Choroid plexus epithelial cell (primary cell): ENCODE measurements around the gene TPRA1.
"Not testable (repeated sequence)": the region's sequence is repeated elsewhere in the genome, so short reads cannot be mapped to it uniquely, and the experiment has no call there.

ENCODE experiments used
- DNase-seq: peaks from one replicate; pipeline ENCODE4 v3.0.0-alpha.2; 2010; ENCODE audit warnings: low read depth
- H3K4me3 ChIP-seq: 2 replicates; pipeline ENCODE4 v1.5.1; 2011; ENCODE audit warnings: low read depth, mild to moderate bottlenecking, control low read depth, low read length, moderate library complexity
- TF ChIP-seq, protein P1 (sequence below): conservative IDR thresholded peaks from 2 replicates; pipeline ENCODE4 v1.5.1; 2011; ENCODE audit warnings: low read depth, mild to moderate bottlenecking, control low read depth, inconsistent platforms, low read length, moderate library complexity

Gene TPRA1

DNA sequence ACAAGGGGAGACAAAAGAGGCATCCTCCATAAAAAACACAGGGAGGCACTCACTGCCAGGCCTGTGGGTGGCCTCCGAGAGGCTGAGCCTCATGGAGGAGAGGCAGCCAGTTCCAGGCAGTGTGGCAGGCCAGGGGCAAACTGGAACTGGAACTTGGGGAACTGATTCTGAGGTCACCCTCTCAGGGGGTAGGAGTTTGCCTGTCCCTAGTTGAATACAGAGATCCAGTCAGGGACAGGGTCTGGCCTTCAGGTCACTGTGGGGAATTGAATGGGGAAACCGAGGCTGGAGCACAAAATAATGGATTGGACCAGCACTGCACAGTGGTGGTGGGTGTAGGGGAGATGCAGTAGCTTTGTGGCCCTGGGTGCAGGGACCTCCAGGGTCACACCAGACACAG lies 58.7 kb downstream of the TPRA1 start:
- no peak overlapping the region for H3K4me3 ChIP-seq
- DNase-seq, result no peak
- TF ChIP-seq, protein P1, sequence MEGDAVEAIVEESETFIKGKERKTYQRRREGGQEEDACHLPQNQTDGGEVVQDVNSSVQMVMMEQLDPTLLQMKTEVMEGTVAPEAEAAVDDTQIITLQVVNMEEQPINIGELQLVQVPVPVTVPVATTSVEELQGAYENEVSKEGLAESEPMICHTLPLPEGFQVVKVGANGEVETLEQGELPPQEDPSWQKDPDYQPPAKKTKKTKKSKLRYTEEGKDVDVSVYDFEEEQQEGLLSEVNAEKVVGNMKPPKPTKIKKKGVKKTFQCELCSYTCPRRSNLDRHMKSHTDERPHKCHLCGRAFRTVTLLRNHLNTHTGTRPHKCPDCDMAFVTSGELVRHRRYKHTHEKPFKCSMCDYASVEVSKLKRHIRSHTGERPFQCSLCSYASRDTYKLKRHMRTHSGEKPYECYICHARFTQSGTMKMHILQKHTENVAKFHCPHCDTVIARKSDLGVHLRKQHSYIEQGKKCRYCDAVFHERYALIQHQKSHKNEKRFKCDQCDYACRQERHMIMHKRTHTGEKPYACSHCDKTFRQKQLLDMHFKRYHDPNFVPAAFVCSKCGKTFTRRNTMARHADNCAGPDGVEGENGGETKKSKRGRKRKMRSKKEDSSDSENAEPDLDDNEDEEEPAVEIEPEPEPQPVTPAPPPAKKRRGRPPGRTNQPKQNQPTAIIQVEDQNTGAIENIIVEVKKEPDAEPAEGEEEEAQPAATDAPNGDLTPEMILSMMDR, result no peak

DNA sequence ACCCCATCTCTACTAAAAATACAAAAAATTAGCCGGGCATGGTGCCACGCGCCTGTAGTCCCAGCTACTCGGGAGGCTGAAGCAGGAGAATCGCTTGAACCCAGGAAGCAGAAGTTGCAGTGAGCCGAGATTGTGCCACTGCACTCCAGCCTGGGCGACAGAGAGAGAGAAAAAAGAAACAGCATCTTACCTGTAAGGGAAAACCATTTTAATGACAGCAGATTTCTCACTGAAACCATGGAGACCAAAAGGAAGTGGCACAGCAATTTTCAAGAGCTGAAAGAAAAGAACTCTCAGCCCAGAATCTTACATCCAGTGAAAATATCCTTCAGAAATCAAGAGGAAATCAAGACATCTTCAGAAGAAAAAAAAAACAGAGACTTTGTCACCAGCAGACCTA lies 59.7 kb downstream of the TPRA1 start:
- DNase-seq, result not testable (repeated sequence)

DNA sequence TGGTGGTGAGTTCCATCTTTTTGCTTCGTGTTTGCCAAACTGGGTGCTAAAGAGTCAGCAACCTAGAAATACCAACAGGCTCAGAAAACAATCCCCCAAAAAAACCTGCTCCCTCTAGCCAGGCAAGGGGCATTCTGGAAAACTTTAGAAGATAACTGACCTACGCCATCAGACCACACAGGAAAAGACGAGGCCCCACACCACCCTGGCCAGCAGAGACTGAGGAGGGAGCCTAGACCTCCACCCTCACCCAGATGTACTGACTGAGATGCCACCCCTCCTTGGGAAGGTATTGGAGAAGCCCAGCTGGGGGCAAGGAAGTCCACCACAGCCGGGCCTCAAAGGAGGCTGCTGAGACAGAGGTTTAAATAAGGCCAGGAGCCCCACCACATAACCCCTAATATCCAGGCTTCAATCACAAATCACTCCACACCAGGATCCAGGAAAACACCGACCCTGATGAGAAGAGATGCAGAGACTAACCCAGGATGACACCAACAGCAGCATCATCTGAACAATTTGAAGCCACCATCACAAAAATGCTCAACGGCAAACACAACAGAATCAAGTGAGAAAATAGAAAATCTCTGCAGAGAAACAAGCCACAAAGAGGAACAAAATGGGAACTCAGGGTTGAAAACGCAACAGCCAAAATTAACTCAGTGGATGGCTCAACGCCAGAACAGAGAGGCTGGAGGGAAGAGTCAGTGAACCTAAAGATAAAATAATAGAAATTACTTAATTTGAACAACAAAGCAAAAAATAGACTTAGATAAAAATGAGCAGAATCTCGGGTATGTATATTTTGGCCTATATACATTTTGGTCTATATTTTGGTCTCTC lies 61.0 kb downstream of the TPRA1 start:
- DNase-seq, result no peak
- TF ChIP-seq, protein P1, result no peak
- no peak overlapping the region for H3K4me3 ChIP-seq

More for the DNA sequence above, 59.7 kb downstream of the TPRA1 start:
- H3K4me3 ChIP-seq, result not testable (repeated sequence)

DNA sequence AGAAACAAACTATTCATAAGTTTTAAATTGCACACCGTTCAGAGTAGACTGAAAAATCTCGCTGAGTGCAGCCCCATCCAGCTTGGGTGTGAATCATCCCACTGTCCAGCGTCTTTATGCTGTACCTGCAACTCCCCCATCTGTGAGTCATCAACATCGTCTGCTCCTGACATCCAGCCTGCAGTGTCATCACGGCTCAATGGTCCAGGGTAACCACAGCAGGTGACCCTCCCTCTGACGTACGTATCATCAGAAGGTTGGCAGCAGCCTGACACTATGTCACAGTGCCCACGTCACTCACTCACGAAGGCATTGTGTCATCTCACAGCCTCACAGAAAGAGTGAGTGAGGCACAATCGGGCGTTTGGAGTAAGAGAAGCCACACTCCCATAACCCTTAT lies 65.2 kb downstream of the TPRA1 start:
- H3K4me3 ChIP-seq, result no peak overlapping the region
- TF ChIP-seq, protein P1, result no peak
- peak; percentile 41 for DNase-seq

DNA sequence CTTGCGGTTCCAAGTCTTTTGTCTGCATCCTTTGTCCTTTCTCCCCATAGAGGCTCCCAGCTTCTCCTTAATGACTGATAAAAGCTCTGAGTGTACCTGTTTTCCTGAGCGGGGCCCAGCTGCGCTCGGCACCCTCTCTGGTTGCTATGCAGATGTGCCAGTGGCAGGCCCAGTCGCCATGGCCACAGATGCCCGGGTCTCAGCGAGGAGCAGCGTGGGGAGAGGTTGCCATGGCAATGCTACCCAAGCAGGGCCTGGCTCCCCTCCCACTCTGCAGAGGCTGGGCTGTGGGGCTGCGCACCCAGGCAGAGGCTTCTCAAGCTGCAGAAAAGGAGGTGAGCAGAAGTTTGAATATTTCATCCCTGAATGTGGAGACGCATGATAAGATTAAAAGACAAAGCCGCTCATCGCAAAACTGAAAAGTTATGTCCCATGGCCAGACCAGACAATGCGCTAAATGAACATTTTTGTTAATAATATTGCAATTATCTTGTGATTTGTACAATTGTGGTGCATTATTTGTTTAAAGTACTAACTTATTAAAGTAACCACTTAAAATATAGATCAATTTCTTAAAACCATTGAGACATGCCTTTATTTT lies 66.1 kb downstream of the TPRA1 start:
- no peak overlapping the region for H3K4me3 ChIP-seq
- TF ChIP-seq, protein P1, result no peak
- no peak for DNase-seq
